Stimulated activated CD4-positive, alpha-beta T cell treated with anti-CD3 and anti-CD28 coated beads, Interleukin-12 subunit alpha, Interleukin-12 subunit beta, amount 100 ng/mL, for 4 hours (primary cell): ENCODE data around the gene SNAPC1.

ENCODE experiments used
- DNase-seq: peaks from one replicate; pipeline ENCODE4 v3.0.0-alpha.2; 2020

SNAPC1 gene

GRCh38 chr14:61813096-61813606 lies 50.9 kb downstream of the SNAPC1 start:
- no peak for DNase-seq

DNA sequence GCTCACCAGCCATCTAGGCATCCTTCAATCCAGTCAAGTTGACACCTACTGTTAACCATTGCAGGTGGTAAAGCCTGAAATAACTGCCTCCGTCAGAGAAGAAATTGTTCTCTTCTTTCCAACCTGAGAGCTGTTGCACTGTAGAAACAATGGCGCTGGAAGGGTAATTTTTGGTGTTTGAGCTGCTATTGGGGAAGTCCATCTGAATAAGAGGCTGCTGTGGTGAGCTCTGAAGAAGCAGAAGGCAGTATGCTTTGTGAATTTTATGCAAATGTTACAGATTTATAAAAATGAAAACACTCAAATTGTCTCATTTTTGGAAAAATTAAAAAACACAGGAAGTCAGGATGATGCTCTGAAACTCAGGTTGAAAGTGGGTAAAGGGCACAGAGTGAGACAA lies 60.2 kb downstream of the SNAPC1 start:
- no peak for DNase-seq

DNA sequence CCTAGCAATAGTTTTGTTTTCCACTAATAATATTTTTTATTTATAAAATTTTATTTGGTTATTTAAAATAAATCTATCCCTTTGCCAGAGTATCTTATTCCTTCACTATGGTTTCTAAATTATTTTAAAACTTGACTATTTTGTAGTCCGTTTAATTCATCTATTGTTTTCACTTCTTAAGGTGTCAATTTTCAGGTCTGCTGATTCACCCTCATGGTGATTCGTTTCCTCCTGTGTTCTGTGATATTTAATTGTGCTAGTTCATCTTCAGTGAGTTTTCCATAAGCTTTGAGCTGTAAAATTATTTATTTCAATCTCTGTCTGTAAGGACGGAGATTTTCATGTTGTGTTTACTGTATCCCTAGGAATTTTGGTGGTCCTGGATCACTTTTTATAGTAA lies 70.6 kb downstream of the SNAPC1 start:
- no peak for DNase-seq

DNA sequence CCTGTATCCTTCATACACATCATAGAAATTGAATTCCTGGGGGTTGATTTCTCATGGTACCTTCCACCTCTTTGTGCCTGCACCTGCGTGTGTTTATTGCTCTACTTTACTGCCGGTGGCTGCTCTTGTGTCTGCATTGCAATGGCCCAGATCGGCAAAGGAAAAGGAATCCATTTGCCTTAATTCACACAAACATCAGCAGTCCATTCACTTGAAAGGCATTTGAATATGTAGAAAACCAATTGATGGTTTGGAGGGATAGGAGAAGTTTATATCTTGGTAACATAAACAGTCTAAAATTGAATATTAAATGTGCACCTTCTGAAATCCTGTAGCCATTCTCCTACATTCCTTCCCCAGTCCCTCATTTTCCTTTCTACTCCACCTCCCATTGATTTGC lies 74.0 kb downstream of the SNAPC1 start:
- DNase-seq: no peak

- DNase-seq: no peak
Measured at GRCh38 chr14:61836807-61837206, 74.6 kb downstream of the SNAPC1 start.

- peak; percentile 70 for DNase-seq
Measured at GRCh38 chr14:61837336-61838229, 75.4 kb downstream of the SNAPC1 start.

GRCh38 chr14:61838661-61839245 lies 76.5 kb downstream of the SNAPC1 start:
- DNase-seq: no peak

- no peak for DNase-seq
Measured at GRCh38 chr14:61839507-61839906, 77.3 kb downstream of the SNAPC1 start.

GRCh38 chr14:61841145-61841544 lies 78.9 kb downstream of the SNAPC1 start:
- no peak for DNase-seq
